ENCODE data around the gene NSG1. TPM values are rescaled to one million over a fixed set of nuclear protein-coding genes. Genes with fewer than 3 reads are reported as not detected.

NSG1 gene
- total RNA-seq, 1 donor from 2014 or later, result 12.7 TPM

DNA sequence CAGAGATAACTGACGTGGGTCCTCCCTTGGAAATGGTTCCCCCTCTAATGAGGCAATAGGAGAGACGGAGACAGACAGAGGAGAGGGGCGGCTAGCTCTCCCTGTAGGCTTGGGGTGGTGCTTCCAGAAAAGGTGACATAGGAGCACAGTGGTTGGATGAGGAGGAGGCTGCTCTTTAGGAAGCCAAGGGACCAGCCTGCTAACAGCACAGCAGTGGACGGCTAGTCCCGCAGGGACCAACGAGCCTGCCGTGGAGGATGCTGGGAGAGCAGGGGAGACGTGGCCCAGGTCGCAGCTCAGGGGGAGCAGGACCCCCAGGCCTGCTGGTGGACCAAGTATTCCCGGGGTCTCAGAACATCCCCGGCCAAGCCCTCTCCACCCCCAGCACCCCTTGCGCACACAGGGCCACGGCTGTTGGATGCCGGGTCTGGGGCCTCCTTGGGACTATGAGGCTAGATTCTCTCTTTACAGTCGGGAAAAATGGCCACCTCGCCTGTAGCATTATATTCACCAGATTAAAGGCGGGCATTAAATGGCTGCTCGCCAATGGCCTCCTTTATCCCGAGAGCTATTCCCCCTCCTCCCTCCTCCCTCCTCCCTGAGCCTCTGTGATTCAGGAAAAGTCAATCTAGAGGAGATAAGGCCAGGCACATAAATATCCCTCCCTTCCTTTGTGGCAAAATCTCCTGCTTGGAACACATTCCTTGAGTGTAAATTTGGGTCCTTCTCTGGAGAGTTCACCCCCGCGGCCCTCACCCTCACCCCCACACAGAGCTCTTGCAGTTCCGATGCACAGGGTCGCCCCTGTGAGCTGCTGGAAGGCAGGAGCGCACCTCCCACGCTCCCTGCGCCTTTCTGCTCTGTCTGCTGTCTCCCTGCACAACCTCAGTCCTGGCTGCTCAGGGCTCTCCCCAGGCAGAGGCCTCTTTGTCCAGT, 30.5 kb upstream of the NSG1 start:
- TF ChIP-seq, protein P1, sequence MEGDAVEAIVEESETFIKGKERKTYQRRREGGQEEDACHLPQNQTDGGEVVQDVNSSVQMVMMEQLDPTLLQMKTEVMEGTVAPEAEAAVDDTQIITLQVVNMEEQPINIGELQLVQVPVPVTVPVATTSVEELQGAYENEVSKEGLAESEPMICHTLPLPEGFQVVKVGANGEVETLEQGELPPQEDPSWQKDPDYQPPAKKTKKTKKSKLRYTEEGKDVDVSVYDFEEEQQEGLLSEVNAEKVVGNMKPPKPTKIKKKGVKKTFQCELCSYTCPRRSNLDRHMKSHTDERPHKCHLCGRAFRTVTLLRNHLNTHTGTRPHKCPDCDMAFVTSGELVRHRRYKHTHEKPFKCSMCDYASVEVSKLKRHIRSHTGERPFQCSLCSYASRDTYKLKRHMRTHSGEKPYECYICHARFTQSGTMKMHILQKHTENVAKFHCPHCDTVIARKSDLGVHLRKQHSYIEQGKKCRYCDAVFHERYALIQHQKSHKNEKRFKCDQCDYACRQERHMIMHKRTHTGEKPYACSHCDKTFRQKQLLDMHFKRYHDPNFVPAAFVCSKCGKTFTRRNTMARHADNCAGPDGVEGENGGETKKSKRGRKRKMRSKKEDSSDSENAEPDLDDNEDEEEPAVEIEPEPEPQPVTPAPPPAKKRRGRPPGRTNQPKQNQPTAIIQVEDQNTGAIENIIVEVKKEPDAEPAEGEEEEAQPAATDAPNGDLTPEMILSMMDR (IDR thresholded peaks at IDR 0.05; ENCODE audit: insufficient read depth, low read length, poor library complexity, severe bottlenecking), result no peak
- no peak for DNase-seq (ENCODE audit: low read depth)
- Histone ChIP-seq H3K4me3 (ENCODE audit: low read depth, low read length) (no peak overlapping the region), H3K27me3 (ENCODE audit: control insufficient read depth, insufficient read depth, low read length) (peaks cover 14% of the 10 kb centered on the region), H3K36me3 (ENCODE audit: control insufficient read depth, insufficient read depth, low read length) (no peaks in the 10 kb centered on the region)

DNA sequence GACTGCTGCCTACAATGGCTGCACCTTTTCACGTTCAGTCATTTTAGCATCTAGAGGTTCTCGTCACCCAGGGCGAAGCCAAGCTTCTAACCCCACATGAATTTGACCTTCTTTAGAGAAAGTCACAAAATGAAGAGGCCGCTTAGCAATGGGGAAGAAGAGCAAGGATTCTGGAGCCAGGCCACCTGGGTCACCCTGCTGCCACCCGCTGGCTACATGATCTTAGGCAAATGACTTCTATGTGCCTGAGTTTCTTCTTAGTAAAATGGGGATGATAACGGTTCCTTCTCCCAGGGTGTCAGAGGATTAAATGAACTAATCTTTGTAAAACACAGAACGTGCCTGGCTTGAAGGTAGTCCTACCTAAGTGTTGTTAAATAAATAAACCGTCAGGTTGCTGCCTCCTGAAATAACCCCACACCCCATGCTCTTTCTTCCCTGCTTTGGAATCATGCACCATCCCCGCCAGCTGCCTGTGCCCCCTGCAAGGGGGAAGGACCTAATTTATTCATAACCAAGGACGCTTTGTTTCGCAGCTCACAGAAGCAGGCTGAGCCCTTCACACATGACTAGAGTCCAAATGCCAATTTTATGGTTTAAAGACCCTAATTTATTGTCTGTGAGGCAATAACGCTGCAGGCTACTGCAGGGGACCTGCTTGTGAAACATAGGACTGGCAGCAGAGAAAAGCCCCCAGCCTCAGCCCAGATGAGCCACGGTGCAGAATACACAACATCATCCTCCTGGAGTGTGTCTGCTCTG, 28.6 kb upstream of the NSG1 start:
- Histone ChIP-seq H3K27me3 (ENCODE audit: control insufficient read depth, insufficient read depth, low read length) (peaks cover 14% of the 10 kb centered on the region), H3K36me3 (ENCODE audit: control insufficient read depth, insufficient read depth, low read length) (no peaks in the 10 kb centered on the region), H3K4me3 (ENCODE audit: low read depth, low read length) (no peak overlapping the region)
- TF ChIP-seq, protein P1 (IDR thresholded peaks at IDR 0.05; ENCODE audit: insufficient read depth, low read length, poor library complexity, severe bottlenecking), result no peak
- DNase-seq (ENCODE audit: low read depth), result no peak

DNA sequence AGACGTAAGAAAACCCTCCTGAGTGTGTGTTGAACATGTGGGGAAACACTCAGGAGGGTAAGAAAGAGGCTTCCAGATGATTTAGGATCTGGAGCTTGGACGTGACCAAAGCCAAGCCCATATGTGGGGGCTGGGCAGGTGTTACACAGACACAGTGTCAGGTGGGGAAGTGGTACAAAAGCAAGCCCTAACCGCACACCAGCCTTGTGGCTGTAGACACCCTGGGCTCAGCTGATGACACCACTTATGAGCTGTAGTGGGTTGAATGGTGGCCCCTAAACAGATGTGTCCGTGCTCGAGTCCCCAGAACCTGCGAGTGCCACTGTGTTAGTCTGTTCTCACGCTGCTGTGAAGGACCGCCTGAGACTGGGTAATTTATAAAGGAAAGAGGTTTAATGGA, 25.0 kb upstream of the NSG1 start:
- TF ChIP-seq, protein P1 (IDR thresholded peaks at IDR 0.05; ENCODE audit: insufficient read depth, low read length, poor library complexity, severe bottlenecking), result no peak
- no peaks in the 10 kb centered on the region for H3K36me3 ChIP-seq (ENCODE audit: control insufficient read depth, insufficient read depth, low read length)
- H3K27me3 ChIP-seq (ENCODE audit: control insufficient read depth, insufficient read depth, low read length), result peaks cover 10% of the 10 kb centered on the region
- no peak overlapping the region for H3K4me3 ChIP-seq (ENCODE audit: low read depth, low read length)
- DNase-seq (ENCODE audit: low read depth), result no peak

DNA sequence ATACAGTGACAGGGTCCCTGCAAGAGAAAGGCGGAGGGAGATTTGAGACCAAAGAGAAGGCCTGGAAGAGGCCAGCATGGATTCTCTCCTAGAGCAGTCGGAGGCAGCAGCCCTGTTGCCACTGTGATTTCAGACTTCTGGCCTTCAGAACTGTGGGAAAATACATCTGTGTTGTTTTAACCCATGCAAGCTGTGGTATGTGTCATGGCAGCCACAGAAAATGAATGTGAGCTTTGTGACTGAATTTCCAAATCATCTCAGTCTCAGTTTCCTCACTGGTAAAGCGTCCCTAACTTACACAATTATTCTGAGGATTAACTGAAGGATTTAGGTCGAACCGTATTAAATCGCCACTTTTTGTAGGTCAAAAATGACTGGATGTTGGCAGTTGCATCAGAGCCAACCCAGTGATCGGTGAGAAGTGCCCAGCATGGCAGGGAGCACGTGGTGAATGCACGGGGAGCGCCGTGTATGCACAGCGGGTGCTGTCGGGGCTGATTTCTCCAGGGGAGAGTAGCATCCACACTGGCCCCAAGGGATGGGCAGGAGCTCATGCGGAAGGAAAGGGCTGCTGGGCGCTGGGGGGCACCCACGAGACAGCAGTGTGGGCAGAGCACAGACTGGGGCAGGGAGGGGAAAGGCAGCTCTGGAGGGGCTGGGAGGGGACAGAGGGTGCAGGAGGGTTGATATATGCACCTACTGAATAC, 23.8 kb upstream of the NSG1 start:
- TF ChIP-seq, protein P1 (IDR thresholded peaks at IDR 0.05; ENCODE audit: insufficient read depth, low read length, poor library complexity, severe bottlenecking), result no peak
- Histone ChIP-seq H3K36me3 (ENCODE audit: control insufficient read depth, insufficient read depth, low read length) (no peaks in the 10 kb centered on the region), H3K4me3 (ENCODE audit: low read depth, low read length) (no peak overlapping the region), H3K27me3 (ENCODE audit: control insufficient read depth, insufficient read depth, low read length) (peaks cover 8% of the 10 kb centered on the region)
- DNase-seq (ENCODE audit: low read depth), result no peak

DNA sequence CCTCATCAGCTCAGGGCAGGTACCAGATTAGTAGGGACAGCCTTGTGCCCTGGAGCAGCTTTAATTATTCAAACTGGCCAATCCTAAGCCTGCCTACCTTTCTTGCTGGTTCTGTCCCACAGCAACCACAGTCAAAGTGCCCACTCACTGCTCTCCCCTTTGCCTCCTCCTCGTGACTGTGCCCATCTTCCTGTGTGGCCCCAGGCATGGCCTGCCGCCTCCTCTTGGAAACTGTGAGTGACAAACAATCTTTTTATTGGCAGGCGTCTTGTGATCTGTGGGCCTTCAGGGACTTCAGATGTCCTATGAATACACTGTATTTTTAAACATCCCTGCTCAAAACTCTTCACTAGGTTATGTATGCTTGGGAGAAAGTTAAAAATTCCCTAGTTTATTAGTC, 22.8 kb upstream of the NSG1 start:
- Histone ChIP-seq H3K4me3 (ENCODE audit: low read depth, low read length) (no peak overlapping the region), H3K36me3 (ENCODE audit: control insufficient read depth, insufficient read depth, low read length) (no peaks in the 10 kb centered on the region), H3K27me3 (ENCODE audit: control insufficient read depth, insufficient read depth, low read length) (peaks cover 3% of the 10 kb centered on the region)
- DNase-seq (ENCODE audit: low read depth), result no peak
- TF ChIP-seq, protein P1 (IDR thresholded peaks at IDR 0.05; ENCODE audit: insufficient read depth, low read length, poor library complexity, severe bottlenecking), result no peak

Measured in kidney epithelial cell (primary cell).